Suprapubic skin (tissue), 4 donors: ENCODE data around the gene RNF39. TPM values are rescaled to one million over a fixed set of nuclear protein-coding genes. Genes with fewer than 3 reads are reported as not detected.

ENCODE experiments used
- DNase-seq, 2 donors: peaks; one replicate each; pipeline ENCODE4 v3.0.0-alpha.2; 2019; ENCODE audit warnings: low spot score in 2 of 2
- H3K27ac ChIP-seq: fragments of 200-600 bp; sonication (generic); one replicate; pipeline ENCODE4 v1.5.1; 2019
- H3K27me3 ChIP-seq: fragments of 200-600 bp; sonication (generic); one replicate; pipeline ENCODE4 v1.5.1; 2019
- H3K36me3 ChIP-seq: fragments of 200-600 bp; sonication (generic); one replicate; pipeline ENCODE4 v1.5.1; 2019
- H3K4me1 ChIP-seq: fragments of 200-600 bp; sonication (generic); one replicate; pipeline ENCODE4 v1.5.1; 2019
- H3K4me3 ChIP-seq: fragments of 200-600 bp; sonication (generic); one replicate; pipeline ENCODE4 v1.5.1; 2019; ENCODE audit warnings: mild to moderate bottlenecking
- H3K9me3 ChIP-seq: fragments of 200-600 bp; sonication (generic); one replicate; pipeline ENCODE4 v1.5.1; 2019
- EP300 ChIP-seq: sonication (generic); formaldehyde crosslinking; IDR thresholded peaks from one replicate; pipeline ENCODE4 v1.6.1; 2017; ENCODE audit warnings: antibody characterized with exemption
- POLR2A ChIP-seq, 2 donors: fragments of 450-650 bp; IDR thresholded peaks; one replicate each; pipeline ENCODE4 v1.6.1; 2017; ENCODE audit warnings: antibody characterized with exemption in 2 of 2, mild to moderate bottlenecking in 2 of 2, moderate library complexity in 2 of 2
- POLR2AphosphoS5 ChIP-seq, 3 donors: sonication (generic); formaldehyde crosslinking; IDR thresholded peaks; one replicate each; pipeline ENCODE4 v1.6.1; 2017; ENCODE audit warnings: antibody characterized with exemption in 3 of 3
- WGBS: methylation state at CpG from one replicate; pipeline ENCODE4 v1.1.5; 2018; 5-methylcytosine and 5-hydroxymethylcytosine counted together
- total RNA-seq, 4 donors: library from RNA; depleted of rRNA; stranded (reverse); fragments of >200 nt; gene quantifications; one replicate each; pipeline ENCODE4 v1.1.0, GENCODE V29; 2016
- TF ChIP-seq, protein P1 (sequence below), 2 donors: fragments of 200-600 bp in 1 of 2; fragments of 450-650 bp in 1 of 2; sonication (generic) in 1 of 2; IDR thresholded peaks; one replicate each; pipeline ENCODE4 v1.5.1; 2016 to 2019; ENCODE audit warnings: antibody characterized with exemption in 2 of 2, mild to moderate bottlenecking in 1 of 2, moderate library complexity in 1 of 2

The RNF39 gene
- total RNA-seq, 4 donors from 2014 or later, result 29.1 to 73.1 (median 44.6) TPM

- Histone ChIP-seq H3K27me3 (no peaks in the 10 kb centered on the region), H3K9me3 (no peaks in the 10 kb centered on the region), H3K4me1 (no peaks in the 10 kb centered on the region), H3K36me3 (peaks cover 6% of the 10 kb centered on the region), H3K4me3 (no peak overlapping the region), H3K27ac (no peak overlapping the region)
- DNase-seq, result no peak
- TF ChIP-seq POLR2A (IDR thresholded peaks at IDR 0.05) (no peak), POLR2AphosphoS5 (IDR thresholded peaks at IDR 0.05) (no peak), EP300 (no peak)
- TF ChIP-seq, protein P1, sequence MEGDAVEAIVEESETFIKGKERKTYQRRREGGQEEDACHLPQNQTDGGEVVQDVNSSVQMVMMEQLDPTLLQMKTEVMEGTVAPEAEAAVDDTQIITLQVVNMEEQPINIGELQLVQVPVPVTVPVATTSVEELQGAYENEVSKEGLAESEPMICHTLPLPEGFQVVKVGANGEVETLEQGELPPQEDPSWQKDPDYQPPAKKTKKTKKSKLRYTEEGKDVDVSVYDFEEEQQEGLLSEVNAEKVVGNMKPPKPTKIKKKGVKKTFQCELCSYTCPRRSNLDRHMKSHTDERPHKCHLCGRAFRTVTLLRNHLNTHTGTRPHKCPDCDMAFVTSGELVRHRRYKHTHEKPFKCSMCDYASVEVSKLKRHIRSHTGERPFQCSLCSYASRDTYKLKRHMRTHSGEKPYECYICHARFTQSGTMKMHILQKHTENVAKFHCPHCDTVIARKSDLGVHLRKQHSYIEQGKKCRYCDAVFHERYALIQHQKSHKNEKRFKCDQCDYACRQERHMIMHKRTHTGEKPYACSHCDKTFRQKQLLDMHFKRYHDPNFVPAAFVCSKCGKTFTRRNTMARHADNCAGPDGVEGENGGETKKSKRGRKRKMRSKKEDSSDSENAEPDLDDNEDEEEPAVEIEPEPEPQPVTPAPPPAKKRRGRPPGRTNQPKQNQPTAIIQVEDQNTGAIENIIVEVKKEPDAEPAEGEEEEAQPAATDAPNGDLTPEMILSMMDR (IDR thresholded peaks at IDR 0.05), result no peak
- 88% methylated on average over 3 of the region's 3 CpGs for WGBS
Measured at GRCh38 chr6:30022189-30022588, 53.4 kb downstream of the RNF39 start.

GRCh38 chr6:30020626-30021025, 54.9 kb downstream of the RNF39 start:
- Histone ChIP-seq H3K4me1 (no peaks in the 10 kb centered on the region), H3K27ac (no peak overlapping the region), H3K36me3 (peaks cover 6% of the 10 kb centered on the region), H3K9me3 (no peaks in the 10 kb centered on the region), H3K4me3 (no peak overlapping the region), H3K27me3 (no peaks in the 10 kb centered on the region)
- no peak for TF ChIP-seq EP300
- no peak for DNase-seq
- 74% methylated on average over 1 of the region's 1 CpG for WGBS

Other genes starting within 250 kb of the RNF39 start
- gene HLA-G, start 247.9 kb downstream of the RNF39 start, total RNA-seq, result 1 to 10 TPM in 1 of 4 donors, under 1 TPM in 1, not detected in 2; 0.80 to 1.1 TPM
- 100 to 1,000 TPM; 455 to 546 (median 499) TPM for gene HLA-A, start 133.2 kb downstream of the RNF39 start, total RNA-seq
- gene POLR1H, start 14.5 kb downstream of the RNF39 start, total RNA-seq, result 10 to 100 TPM; 16.7 to 23.9 (median 21.6) TPM
- gene PPP1R11, start 8.6 kb downstream of the RNF39 start, total RNA-seq, result 10 to 100 TPM; 35.2 to 54.4 (median 44.2) TPM
- gene TRIM31, start 37.3 kb upstream of the RNF39 start, total RNA-seq, result under 1 TPM in 1 of 4 donors, not detected in 3; 0.57 TPM
- gene TRIM40, start 60.4 kb upstream of the RNF39 start, total RNA-seq, result not detected
- gene TRIM10, start 85.4 kb upstream of the RNF39 start, total RNA-seq, result 1 to 10 TPM in 2 of 4 donors, under 1 TPM in 2; 0.76 to 1.6 (median 1.1) TPM
- gene TRIM15, start 87.8 kb upstream of the RNF39 start, total RNA-seq, result 1 to 10 TPM in 2 of 4 donors, under 1 TPM in 2; 0.19 to 1.6 (median 0.73) TPM
- gene TRIM26, start 137.6 kb upstream of the RNF39 start, total RNA-seq, result 10 to 100 TPM; 61.3 to 79.0 (median 72.5) TPM